GM06990 (cell line): Measurements from ENCODE around the gene HSF2.

Experiments
- DNase-seq: peaks from one replicate; pipeline ENCODE4 v3.0.0-alpha.2; 2011; ENCODE audit not compliant: insufficient read length; ENCODE audit errors: extremely low read depth
- H3K27me3 ChIP-seq: replicated peaks from 2 replicates; pipeline ENCODE4 v1.6.0; 2011; ENCODE audit warnings: low read length; ENCODE audit not compliant: control insufficient read depth, insufficient read depth
- H3K36me3 ChIP-seq: 2 replicates; pipeline ENCODE4 v1.5.1; 2011; ENCODE audit warnings: low read length; ENCODE audit not compliant: control insufficient read depth, insufficient read depth
- H3K4me3 ChIP-seq: replicated peaks from 2 replicates; pipeline ENCODE4 v1.5.1; 2011; ENCODE audit warnings: low read depth, mild to moderate bottlenecking, control low read depth, low read length
- TF ChIP-seq, protein P1 (sequence below): IDR thresholded peaks from 2 replicates; pipeline ENCODE4 v1.5.1; 2011; ENCODE audit warnings: low read length, control low read depth, mild to moderate bottlenecking, inconsistent platforms; ENCODE audit not compliant: insufficient read depth, poor library complexity, severe bottlenecking

The HSF2 gene

DNA sequence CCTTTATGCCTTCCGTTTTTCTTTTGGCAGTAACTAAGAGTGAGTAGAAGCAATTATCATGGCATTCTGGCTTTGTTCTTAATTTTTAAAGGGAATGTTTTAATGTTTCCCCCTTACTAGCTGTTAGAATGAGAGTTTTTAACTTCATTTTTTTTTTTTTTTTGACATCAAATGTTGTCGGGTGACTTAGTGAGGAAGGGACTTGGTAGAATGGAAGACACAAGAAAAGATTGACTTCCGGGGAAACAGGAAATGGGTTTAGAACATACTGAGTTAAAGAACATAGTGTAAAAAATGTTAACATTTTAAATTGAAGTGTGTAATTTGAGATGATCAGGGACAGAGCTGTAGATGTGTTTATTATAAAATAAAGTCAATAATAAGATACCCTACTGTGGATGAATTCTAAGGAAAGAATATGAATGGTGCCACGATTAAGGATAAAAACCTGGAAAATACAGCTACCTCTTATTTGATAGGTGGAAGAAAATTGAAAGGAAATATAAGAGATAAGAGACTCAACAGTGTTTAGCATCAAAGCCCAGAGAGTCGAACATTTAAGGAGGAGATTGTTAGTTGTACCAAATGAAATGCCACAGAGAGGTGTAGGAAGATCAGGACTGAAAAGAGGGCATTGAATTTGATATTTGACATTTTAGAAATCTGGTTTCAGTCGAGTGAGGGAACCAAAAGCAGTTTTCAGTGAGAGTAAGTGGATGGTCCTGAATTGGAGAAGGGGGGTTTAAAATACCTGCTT, 9.4 kb downstream of the HSF2 start:
- DNase-seq, result no peak
- Histone ChIP-seq H3K4me3 (no peak overlapping the region), H3K36me3 (no peaks in the 10 kb centered on the region; the same call in 1 of the 2 replicates), H3K27me3 (no peaks in the 10 kb centered on the region)
- TF ChIP-seq, protein P1, sequence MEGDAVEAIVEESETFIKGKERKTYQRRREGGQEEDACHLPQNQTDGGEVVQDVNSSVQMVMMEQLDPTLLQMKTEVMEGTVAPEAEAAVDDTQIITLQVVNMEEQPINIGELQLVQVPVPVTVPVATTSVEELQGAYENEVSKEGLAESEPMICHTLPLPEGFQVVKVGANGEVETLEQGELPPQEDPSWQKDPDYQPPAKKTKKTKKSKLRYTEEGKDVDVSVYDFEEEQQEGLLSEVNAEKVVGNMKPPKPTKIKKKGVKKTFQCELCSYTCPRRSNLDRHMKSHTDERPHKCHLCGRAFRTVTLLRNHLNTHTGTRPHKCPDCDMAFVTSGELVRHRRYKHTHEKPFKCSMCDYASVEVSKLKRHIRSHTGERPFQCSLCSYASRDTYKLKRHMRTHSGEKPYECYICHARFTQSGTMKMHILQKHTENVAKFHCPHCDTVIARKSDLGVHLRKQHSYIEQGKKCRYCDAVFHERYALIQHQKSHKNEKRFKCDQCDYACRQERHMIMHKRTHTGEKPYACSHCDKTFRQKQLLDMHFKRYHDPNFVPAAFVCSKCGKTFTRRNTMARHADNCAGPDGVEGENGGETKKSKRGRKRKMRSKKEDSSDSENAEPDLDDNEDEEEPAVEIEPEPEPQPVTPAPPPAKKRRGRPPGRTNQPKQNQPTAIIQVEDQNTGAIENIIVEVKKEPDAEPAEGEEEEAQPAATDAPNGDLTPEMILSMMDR, result no peak

DNA sequence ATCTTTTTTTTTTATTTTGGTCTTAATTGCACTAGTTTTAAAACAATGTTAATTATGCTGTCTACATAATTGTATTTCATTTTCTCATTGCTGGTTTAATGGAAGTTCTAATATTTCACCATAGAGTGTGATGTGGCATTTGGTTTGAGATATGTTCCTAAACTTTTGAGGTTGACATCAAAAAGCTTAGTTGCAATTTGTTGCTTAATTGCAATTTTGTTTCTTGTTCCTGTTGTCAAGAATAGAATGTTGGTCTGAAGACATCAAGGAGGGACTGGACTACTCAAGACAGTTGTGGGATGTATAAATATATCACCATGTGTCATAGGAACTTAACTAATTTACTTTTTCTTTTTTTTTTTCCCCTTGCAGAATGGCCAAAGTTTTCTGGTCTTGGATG, 12.5 kb downstream of the HSF2 start:
- TF ChIP-seq, protein P1, result no peak
- H3K4me3 ChIP-seq, result no peak overlapping the region
- H3K27me3 ChIP-seq, result no peaks in the 10 kb centered on the region
- no peaks in the 10 kb centered on the region; the same call in 1 of the 2 replicates for H3K36me3 ChIP-seq
- DNase-seq, result no peak

GRCh38 chr6:122416825-122417224, 17.4 kb downstream of the HSF2 start:
- Histone ChIP-seq H3K27me3 (no peaks in the 10 kb centered on the region), H3K36me3 (no peaks in the 10 kb centered on the region; the same call in 1 of the 2 replicates), H3K4me3 (no peak overlapping the region)
- DNase-seq, result no peak
- TF ChIP-seq, protein P1, result no peak

- Histone ChIP-seq H3K27me3 (no peaks in the 10 kb centered on the region), H3K36me3 (no peaks in the 10 kb centered on the region; the same call in 1 of the 2 replicates), H3K4me3 (no peak overlapping the region)
- DNase-seq, result no peak
- TF ChIP-seq, protein P1, result no peak
Observed at GRCh38 chr6:122422003-122422402, 22.6 kb downstream of the HSF2 start.

GRCh38 chr6:122422614-122423267, 23.3 kb downstream of the HSF2 start:
- peak; percentile 33 for DNase-seq
- TF ChIP-seq, protein P1, result no peak
- Histone ChIP-seq H3K4me3 (no peak overlapping the region), H3K27me3 (no peaks in the 10 kb centered on the region), H3K36me3 (no peaks in the 10 kb centered on the region; the same call in 1 of the 2 replicates)
